ENCODE results near the gene GIMAP7.
"Not testable (repeated sequence)": the region's sequence is repeated elsewhere in the genome, so short reads cannot be mapped to it uniquely, and the experiment has no call there.

GIMAP7 gene

DNA sequence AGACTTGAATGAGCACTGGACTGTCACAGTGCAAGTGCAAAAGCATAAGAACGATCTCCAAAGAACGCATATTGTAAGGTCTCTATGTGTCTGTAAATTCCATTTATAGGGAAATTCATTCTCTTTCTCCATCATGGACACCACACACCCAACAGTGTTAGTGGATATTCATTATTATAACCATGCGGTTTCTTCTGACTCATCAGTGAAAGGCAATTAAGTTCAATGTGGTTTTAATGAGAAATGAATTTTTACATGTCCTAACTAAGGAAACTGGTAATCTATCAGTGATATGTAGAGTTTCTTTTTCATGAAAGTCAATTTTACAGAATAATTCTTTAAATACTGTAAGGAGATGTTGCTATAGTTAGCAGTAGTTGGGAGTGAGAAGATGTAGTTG lies 38.4 kb upstream of the GIMAP7 start:
- TF ChIP-seq, protein P1, sequence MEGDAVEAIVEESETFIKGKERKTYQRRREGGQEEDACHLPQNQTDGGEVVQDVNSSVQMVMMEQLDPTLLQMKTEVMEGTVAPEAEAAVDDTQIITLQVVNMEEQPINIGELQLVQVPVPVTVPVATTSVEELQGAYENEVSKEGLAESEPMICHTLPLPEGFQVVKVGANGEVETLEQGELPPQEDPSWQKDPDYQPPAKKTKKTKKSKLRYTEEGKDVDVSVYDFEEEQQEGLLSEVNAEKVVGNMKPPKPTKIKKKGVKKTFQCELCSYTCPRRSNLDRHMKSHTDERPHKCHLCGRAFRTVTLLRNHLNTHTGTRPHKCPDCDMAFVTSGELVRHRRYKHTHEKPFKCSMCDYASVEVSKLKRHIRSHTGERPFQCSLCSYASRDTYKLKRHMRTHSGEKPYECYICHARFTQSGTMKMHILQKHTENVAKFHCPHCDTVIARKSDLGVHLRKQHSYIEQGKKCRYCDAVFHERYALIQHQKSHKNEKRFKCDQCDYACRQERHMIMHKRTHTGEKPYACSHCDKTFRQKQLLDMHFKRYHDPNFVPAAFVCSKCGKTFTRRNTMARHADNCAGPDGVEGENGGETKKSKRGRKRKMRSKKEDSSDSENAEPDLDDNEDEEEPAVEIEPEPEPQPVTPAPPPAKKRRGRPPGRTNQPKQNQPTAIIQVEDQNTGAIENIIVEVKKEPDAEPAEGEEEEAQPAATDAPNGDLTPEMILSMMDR (IDR thresholded peaks at IDR 0.05; ENCODE audit: low read depth, low read length): no peak

DNA sequence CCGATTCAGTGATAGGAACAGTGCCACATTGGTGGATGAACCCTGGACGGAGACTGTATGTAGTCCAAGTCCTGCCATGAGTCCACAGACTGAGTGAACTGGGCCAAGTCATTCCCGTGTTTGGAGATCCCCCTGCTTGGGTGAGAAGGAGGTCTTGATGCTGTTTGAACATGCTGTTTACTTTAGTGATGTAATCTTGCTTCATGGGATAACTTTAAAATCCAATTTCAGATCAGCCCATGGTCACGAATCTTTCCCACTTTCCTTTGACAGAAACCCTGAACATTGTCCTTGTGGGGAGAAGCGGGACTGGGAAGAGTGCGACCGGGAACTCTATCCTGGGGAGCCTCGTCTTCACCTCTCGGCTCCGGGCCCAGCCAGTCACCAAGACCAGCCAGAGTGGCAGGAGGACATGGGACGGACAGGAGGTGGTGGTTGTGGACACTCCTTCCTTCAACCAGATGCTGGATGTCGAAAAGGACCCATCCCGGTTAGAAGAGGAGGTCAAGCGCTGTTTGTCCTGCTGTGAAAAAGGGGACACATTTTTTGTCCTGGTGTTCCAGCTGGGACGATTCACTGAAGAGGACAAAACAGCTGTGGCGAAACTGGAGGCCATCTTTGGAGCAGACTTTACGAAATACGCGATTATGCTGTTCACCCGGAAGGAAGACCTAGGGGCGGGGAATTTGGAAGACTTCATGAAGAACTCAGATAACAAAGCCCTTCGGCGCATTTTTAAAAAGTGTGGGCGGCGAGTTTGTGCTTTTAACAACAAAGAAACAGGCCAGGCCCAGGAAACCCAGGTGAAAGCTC lies 37.6 kb upstream of the GIMAP7 start:
- TF ChIP-seq, protein P1 (IDR thresholded peaks at IDR 0.05; ENCODE audit: low read depth, low read length): no peak
- no peak for DNase-seq (ENCODE audit: extremely low read depth, low read depth)

More for the DNA sequence above, 38.4 kb upstream of the GIMAP7 start:
- no peak for DNase-seq (ENCODE audit: extremely low read depth, low read depth)

DNA sequence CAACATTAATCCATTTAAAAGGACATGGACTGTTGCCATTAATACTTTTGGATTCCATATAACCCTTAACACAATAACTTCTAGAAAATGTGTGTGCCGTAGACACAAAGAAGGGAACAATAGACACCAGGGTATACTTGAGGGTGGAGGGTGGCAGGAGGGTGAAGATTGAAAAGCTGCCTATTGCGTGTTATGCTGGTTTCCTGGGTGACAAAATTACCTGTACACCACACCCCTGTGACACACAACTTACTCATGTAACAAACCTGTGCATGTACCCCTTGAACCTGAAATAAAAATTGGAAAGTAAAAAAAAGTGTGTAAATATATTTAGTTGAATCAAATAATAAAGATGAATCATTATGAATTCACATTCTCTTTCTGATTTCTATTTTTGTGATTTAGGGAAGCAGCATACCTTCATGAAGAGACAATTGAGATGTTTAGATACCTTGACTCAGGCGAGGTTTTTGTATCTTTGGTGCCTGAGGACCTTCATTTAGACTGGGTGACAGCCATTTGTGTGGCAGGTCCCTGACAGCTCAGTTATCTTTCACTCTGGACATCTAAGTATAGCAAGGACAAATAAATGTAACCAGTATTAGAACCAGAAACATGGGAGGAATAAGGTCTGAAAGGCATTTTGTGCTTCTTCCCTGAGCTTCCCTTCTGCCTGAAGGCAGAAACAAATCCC lies 35.5 kb upstream of the GIMAP7 start:
- TF ChIP-seq, protein P1 (IDR thresholded peaks at IDR 0.05; ENCODE audit: low read depth, low read length): no peak
- DNase-seq (ENCODE audit: extremely low read depth, low read depth): no peak

DNA sequence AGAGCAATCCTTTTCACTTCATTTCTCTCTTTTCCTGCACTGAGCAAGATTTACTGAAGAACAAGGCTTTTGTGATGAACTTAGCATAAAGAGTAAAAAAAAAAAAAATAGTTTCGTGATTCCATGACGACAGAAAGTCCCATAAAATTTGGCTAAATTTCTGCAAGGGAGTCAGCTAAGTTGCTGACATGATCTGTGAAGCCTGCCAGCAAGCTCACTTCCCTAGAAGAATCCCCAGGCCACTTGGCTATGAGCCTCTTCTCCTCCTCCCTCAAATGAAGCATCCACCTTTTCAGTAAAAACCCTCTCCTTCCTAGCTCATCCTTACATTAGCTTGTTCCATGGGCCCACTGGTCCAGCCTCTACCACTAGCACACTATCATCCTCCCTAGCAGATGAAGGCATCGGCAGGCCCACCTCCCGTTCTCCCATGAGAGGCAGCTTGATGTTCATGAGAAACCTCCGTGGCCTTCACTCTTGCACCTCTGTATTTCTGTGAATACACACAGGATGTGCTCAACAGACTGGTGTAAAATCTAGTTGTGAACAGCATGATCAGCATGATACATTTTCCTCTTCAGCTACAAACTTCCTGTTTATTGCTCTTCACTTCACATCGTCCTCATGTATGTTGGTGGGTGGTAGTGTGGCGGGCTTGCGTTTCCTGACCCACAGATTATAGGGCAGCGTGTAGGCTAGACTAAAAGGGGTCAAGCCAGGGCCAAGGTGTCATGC lies 33.3 kb upstream of the GIMAP7 start:
- TF ChIP-seq, protein P1 (IDR thresholded peaks at IDR 0.05; ENCODE audit: low read depth, low read length): no peak
- DNase-seq (ENCODE audit: extremely low read depth, low read depth): no peak

DNA sequence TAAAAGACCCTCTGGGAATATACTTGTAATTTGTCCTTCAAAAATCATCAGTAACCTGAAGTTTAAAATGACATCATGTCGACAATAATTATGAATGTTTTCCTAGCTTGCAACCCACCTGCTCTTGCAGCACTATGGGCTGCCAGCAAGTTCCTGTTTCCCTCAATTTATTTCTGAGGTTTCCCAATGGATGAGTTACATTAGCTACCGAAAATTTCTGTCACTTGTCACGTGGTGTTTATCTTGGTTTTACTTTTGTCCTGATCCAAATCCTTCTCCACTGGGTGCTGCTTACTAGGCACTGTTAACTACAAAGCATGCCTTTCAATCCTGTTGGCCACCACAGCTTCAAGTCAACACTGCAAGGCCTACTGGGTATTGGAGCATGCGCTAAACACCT lies 32.8 kb upstream of the GIMAP7 start:
- TF ChIP-seq, protein P1 (IDR thresholded peaks at IDR 0.05; ENCODE audit: low read depth, low read length): no peak
- DNase-seq (ENCODE audit: extremely low read depth, low read depth): no peak

DNA sequence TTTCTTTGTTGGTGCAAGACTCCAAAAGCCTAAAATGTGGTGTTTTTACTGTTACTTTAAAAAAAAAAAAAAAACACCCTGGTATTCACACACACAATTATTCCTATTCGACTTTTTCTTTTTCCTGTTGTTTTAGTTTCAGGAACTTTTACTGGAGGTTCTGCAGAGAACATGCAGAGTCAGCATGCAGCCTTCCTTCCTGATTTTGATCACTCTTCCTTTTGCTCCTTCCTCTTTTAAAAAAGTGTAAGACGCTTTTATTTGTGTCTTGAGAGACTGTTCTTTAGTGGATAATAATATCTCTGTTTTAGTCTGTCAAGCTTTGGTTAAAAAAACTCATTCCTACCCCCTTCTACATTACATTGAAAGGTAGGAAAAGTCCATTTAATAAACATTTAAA lies 31.2 kb upstream of the GIMAP7 start:
- not testable (repeated sequence) for DNase-seq (ENCODE audit: extremely low read depth, low read depth)

DNA sequence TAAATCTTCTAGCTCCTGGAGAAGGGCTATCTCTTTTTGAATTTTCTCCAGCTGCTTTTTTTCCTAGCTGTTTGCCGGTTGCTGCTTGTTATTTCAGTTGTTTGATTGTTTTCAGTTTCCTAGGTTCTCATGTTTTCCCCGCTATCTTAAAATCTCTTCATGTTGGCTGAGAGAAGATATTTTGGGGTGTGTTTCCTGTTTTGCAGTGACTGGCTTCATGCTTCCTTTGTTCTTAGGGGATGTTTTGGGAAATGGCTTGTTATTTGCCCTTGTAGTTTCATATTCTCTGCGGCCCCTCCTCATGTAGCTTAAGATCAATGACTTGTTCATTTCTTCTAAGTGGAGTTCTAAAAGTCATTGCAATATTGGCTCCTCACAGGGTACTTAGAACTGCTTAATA lies 30.6 kb upstream of the GIMAP7 start:
- not testable (repeated sequence) for DNase-seq (ENCODE audit: extremely low read depth, low read depth)

DNA sequence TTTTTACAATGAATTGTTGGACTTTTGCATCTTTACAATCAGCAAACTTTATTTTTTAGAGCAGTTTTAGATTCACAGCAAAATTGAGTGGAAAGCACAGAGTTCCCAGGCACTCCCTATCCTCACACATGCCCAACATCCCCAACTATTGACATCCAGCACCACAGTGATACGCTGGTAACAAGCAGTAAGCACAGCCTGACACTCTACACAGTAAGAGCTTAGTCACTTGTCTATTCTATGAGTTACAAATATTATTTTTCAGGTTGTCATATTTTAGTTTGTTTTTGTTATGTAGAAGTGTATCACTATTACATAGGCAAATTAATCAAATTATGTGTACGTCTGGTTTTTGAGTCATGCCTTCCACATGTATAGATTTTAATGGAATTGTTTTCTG lies 27.0 kb upstream of the GIMAP7 start:
- DNase-seq (ENCODE audit: extremely low read depth, low read depth): no peak
- TF ChIP-seq, protein P1 (IDR thresholded peaks at IDR 0.05; ENCODE audit: low read depth, low read length): no peak
